Right lobe of liver (tissue), 6 donors: ENCODE data around the gene MIAT. TPM values are rescaled to one million over a fixed set of nuclear protein-coding genes. Genes with fewer than 3 reads are reported as not detected.

Experiments used
- ATAC-seq, 4 donors: fragments of 200-7000 bp; cut with Tn5 transposase; one replicate each; pipeline ENCODE4 v1.9.1; 2020; ENCODE audit warnings: mild to moderate bottlenecking in 4 of 4, moderate library complexity in 4 of 4
- DNase-seq, 3 donors: peaks; one replicate each; pipeline ENCODE4 v3.0.0-alpha.2; 2020
- H3K27ac ChIP-seq, 3 donors: fragments of 200-600 bp; one replicate each; pipeline ENCODE4 v1.8.0; 2022
- H3K27me3 ChIP-seq, 2 donors: fragments of 200-600 bp; one replicate each; pipeline ENCODE4 v1.8.0; 2022
- H3K36me3 ChIP-seq, 4 donors: fragments of 200-600 bp; sonication (generic) in 1 of 4; one replicate each; pipeline versions ENCODE4 v1.5.1 to v1.8.0; 2017 to 2022; ENCODE audit warnings: control low read depth in 1 of 4
- H3K4me1 ChIP-seq, 4 donors: fragments of 200-600 bp; sonication (generic) in 1 of 4; one replicate each; pipeline versions ENCODE4 v1.5.1 to v1.8.0; 2017 to 2022; ENCODE audit warnings: control low read depth in 1 of 4
- H3K4me3 ChIP-seq, 3 donors: fragments of 200-600 bp; one replicate each; pipeline ENCODE4 v1.8.0; 2022
- H3K9me3 ChIP-seq, 4 donors: fragments of 200-600 bp; sonication (generic) in 1 of 4; one replicate each; pipeline versions ENCODE4 v1.5.1 to v1.8.0; 2017 to 2022; ENCODE audit warnings: control low read depth in 1 of 4
- POLR2A ChIP-seq: fragments of 450-650 bp; IDR thresholded peaks from one replicate; pipeline ENCODE4 v1.6.1; 2017; ENCODE audit warnings: antibody characterized with exemption, mild to moderate bottlenecking
- WGBS: methylation state at CpG from one replicate; pipeline ENCODE4 v1.1.6; 2018; ENCODE audit warnings: low coverage, low lambda C conversion rate; ENCODE audit not compliant: insufficient coverage; ENCODE audit errors: missing lambda C conversion rate; 5-methylcytosine and 5-hydroxymethylcytosine counted together
- intact Hi-C, 2 donors: fragments of 100-400 bp; cut with DNase I; formaldehyde crosslinking; loops; one replicate each; pipeline versions ENCODE4 v1.11.2 to v1.14.1; 2022
- total RNA-seq, 6 experiments: library from RNA; depleted of rRNA in 2 of 6; stranded (reverse); fragments of >200 nt in 2 of 6; fragmentation: NEBNext Ultra II Directional in 3 of 6; extraction: Animal tissue kit (Norgen Biotek cat#: 25700) in 3 of 6; gene quantifications; one replicate each; pipeline versions ENCODE4 v1.1.0 to v1.2.4, GENCODE V29; 2016 to 2023
- TF ChIP-seq, protein P1 (sequence below), 4 donors: fragments of 200-600 bp in 3 of 4; fragments of 450-650 bp in 1 of 4; IDR thresholded peaks; one replicate each; pipeline versions ENCODE4 v1.5.1 to v1.8.0; 2016 to 2022; ENCODE audit warnings: antibody characterized with exemption in 4 of 4, mild to moderate bottlenecking in 2 of 4
- donor health status: DM: no; HTN: yes; CAD: no.
- donor health status: DM: no; HTN: no; CAD: no.
- donor health status: DM: no; HTN: no; CAD: no.
- donor health status: DM: no; HTN: yes; CAD: no.
- donor health status: DM: no; HTN: yes; CAD: no.

MIAT gene
- total RNA-seq, 6 experiments from 2014 or later = 0.19 to 3.2 (median 0.47) TPM

DNA sequence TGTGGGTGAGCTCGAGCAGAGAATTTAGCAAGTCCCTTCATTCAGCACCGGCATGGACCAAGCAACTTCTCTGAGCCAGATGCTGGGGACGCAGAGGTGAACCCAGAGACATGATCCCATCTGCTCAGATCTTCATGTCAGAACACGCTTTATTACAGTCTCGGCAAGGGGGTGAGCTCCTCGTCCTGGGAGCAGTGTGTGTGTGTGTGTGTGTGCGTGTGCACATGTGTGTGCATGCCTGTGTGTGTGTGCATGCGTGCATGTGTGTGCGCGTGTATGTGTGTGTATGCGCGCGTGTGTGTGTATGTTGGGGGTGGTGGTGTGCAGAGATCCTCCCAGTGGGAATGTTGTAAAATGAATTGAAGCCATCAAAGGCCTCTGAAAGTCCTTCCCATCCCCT is 9.8 kb downstream of the MIAT start:
- WGBS = 70% methylated on average over 6 of the region's 13 CpGs

DNA sequence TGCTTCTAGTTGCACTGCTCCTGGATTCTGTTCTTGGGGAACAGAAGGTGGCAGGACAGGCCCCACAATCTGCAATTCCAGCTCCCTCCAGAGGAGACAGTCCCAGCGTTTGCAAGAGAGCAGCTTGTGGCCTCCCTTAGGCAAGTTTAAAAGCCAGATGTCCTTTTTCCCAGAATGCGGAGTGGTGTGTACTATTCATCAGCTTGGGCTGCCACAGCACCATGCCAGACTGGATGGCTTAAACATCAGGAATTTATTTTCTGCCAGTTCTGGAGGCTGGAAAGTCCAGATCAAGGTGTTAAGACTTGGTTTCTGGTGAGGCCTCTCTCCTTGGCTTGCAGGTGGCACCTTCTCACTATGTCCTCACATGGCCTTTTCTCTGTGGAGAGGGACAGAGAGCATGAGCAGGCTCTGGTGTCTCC is 11.7 kb downstream of the MIAT start:
- TF ChIP-seq, protein P1, sequence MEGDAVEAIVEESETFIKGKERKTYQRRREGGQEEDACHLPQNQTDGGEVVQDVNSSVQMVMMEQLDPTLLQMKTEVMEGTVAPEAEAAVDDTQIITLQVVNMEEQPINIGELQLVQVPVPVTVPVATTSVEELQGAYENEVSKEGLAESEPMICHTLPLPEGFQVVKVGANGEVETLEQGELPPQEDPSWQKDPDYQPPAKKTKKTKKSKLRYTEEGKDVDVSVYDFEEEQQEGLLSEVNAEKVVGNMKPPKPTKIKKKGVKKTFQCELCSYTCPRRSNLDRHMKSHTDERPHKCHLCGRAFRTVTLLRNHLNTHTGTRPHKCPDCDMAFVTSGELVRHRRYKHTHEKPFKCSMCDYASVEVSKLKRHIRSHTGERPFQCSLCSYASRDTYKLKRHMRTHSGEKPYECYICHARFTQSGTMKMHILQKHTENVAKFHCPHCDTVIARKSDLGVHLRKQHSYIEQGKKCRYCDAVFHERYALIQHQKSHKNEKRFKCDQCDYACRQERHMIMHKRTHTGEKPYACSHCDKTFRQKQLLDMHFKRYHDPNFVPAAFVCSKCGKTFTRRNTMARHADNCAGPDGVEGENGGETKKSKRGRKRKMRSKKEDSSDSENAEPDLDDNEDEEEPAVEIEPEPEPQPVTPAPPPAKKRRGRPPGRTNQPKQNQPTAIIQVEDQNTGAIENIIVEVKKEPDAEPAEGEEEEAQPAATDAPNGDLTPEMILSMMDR (IDR thresholded peaks at IDR 0.05) = peak; percentile 18 to 31 (median 24)
- TF ChIP-seq POLR2A = no peak
- H3K27me3 ChIP-seq = no peaks in the 10 kb centered on the region
- H3K9me3 ChIP-seq = no peaks in the 10 kb centered on the region
- no peak overlapping the region for H3K27ac ChIP-seq
- H3K4me3 ChIP-seq = no peak overlapping the region
- intact Hi-C loops = loop anchor here in 1 of 2 donors (10.0 kb wide), 1 partner anchor 304 kb away; no protein-coding TSS in a partner anchor
- no peak for DNase-seq
- 88% methylated on average over 1 of the region's 2 CpGs for WGBS
- H3K4me1 ChIP-seq = peaks cover 0 to 8% (median 2%) of the 10 kb centered on the region in 4 donors
- no peaks in the 10 kb centered on the region for H3K36me3 ChIP-seq
- ATAC-seq = no peak

More for the DNA sequence above, 9.8 kb downstream of the MIAT start:
- no peaks in the 10 kb centered on the region for H3K4me1 ChIP-seq
- H3K27ac ChIP-seq = no peak overlapping the region
- no peaks in the 10 kb centered on the region for H3K9me3 ChIP-seq
- intact Hi-C loops = loop anchor here in 1 of 2 donors (10.0 kb wide), 1 partner anchor 302 kb away; no protein-coding TSS in a partner anchor
- H3K4me3 ChIP-seq = no peak overlapping the region
- no peaks in the 10 kb centered on the region for H3K36me3 ChIP-seq
- TF ChIP-seq, protein P1 (IDR thresholded peaks at IDR 0.05) = no peak
- no peak for TF ChIP-seq POLR2A
- ATAC-seq = no peak
- DNase-seq = no peak
- H3K27me3 ChIP-seq = no peaks in the 10 kb centered on the region

DNA sequence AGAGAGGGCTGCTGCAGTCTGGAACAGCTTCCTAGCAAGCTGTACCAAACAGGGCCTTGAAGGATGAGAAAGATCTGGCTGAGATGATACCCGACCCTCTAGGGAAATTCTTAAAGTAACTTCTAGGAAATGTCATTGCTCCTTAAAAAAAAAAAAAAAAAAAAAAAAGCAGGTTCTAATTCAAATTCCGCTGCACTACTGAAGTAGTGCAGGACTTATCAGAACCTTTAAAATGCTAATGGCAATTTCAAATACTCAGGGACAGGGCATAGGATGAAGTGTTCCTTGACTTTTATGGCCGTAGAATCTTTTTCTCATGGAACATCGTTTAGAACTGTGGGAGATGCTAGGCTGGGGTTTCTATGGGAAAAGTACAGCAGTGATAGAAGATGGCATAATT is 13.1 kb downstream of the MIAT start:
- intact Hi-C loops = no loop called here
- H3K4me3 ChIP-seq = no peak overlapping the region
- WGBS = 80% methylated on average over 4 of the region's 4 CpGs
- ATAC-seq (no peak), DNase-seq (no peak)
- H3K4me1 ChIP-seq = peaks cover 0 to 12% (median 2%) of the 10 kb centered on the region in 4 donors
- H3K27me3 ChIP-seq = no peaks in the 10 kb centered on the region
- H3K9me3 ChIP-seq = no peaks in the 10 kb centered on the region
- no peak for TF ChIP-seq POLR2A
- TF ChIP-seq, protein P1 (IDR thresholded peaks at IDR 0.05) = no peak
- H3K27ac ChIP-seq = no peak overlapping the region
- no peaks in the 10 kb centered on the region for H3K36me3 ChIP-seq

DNA sequence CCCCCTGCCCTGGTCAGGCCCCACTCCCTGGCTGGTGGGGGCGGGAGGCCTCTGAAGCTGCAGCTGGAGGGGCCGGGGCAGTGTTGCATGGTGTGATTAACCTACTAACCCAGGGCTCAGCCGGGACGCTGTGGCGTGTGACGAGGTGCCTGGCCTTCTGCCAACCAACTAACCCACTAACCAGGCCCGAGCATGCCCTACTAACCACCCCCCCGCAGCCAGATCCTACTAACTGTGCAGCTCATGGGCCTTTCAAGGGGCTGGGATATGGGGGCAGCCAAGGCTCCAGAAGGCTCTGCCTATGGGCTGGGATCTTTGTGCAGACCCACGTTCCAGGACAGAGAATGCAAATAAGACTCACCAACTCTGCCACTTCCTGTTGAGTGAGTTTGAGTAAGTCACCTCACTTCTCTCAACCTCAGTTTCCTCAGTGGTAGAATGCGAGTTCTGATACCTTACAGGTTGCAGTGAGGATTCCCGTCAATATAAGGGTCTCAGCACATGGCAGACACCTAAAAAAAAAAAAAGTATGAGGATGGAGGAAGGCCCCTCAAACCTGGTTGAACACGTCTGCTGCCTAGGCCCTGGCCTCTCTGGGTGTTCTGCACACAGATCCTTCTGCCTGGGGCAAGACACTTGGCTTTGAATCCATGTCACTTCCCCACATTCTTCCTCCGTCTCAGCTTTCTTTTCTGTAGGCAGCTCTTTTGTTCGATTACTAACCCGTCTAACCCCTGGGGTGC is 14.1 kb downstream of the MIAT start:
- TF ChIP-seq, protein P1 (IDR thresholded peaks at IDR 0.05) = no peak
- TF ChIP-seq POLR2A = no peak
- Histone ChIP-seq H3K27ac (peak overlapping the region in 2 of 3 donors; percentile 87 to 98), H3K4me1 (peaks cover 0 to 12% (median 2%) of the 10 kb centered on the region in 4 donors), H3K36me3 (no peaks in the 10 kb centered on the region), H3K27me3 (no peaks in the 10 kb centered on the region), H3K4me3 (no peak overlapping the region), H3K9me3 (no peaks in the 10 kb centered on the region)
- intact Hi-C loops = no loop called here
- DNase-seq = peak; percentile 49 to 71 (median 64)
- ATAC-seq = no peak
- WGBS = 79% methylated on average over 6 of the region's 15 CpGs
